Gastroesophageal sphincter (tissue), 3 donors: ENCODE results near the gene ARID3A.

Source experiments
- CTCF ChIP-seq, 4 experiments: fragments of 200-600 bp in 2 of 4; fragments of 450-650 bp in 2 of 4; sonication (generic) in 1 of 4; IDR thresholded peaks; one replicate each; pipeline ENCODE4 v1.5.1; 2017 to 2019; ENCODE audit warnings: antibody characterized with exemption in 4 of 4, mild to moderate bottlenecking in 2 of 4, moderate library complexity in 2 of 4
- EP300 ChIP-seq: sonication (generic); formaldehyde crosslinking; IDR thresholded peaks from one replicate; pipeline ENCODE4 v1.6.1; 2017; ENCODE audit warnings: antibody characterized with exemption, mild to moderate bottlenecking
- POLR2A ChIP-seq, 2 donors: fragments of 450-650 bp; IDR thresholded peaks; one replicate each; pipeline ENCODE4 v1.6.1; 2017; ENCODE audit warnings: antibody characterized with exemption in 2 of 2, mild to moderate bottlenecking in 2 of 2, moderate library complexity in 1 of 2
- POLR2AphosphoS5 ChIP-seq: sonication (generic); formaldehyde crosslinking; IDR thresholded peaks from one replicate; pipeline ENCODE4 v1.6.1; 2017; ENCODE audit warnings: antibody characterized with exemption

- TF ChIP-seq POLR2A (IDR thresholded peaks at IDR 0.05), result no peak
- no peak for TF ChIP-seq CTCF (IDR thresholded peaks at IDR 0.05)
- no peak for TF ChIP-seq POLR2AphosphoS5
- no peak for TF ChIP-seq EP300
Observed at GRCh38 chr19:999379-999719, 73.5 kb downstream of the ARID3A start.
